SH-SY5Y (cell line): Measurements from ENCODE around the gene DTX3L.

Experiments used
- GATA2 ChIP-seq: IDR thresholded peaks from 2 replicates; pipeline ENCODE4 v1.6.1; 2011; ENCODE audit warnings: mild to moderate bottlenecking, low read depth, low read length
- GATA3 ChIP-seq: IDR thresholded peaks from 2 replicates; pipeline ENCODE4 v1.6.1; 2011; ENCODE audit warnings: low read depth, mild to moderate bottlenecking, low read length, moderate library complexity

Gene DTX3L

GRCh38 chr3:122612696-122613095 is 48.6 kb downstream of the DTX3L start:
- TF ChIP-seq GATA2 (no peak), GATA3 (no peak)

GRCh38 chr3:122615303-122615702 is 51.2 kb downstream of the DTX3L start:
- no peak for TF ChIP-seq GATA2
- TF ChIP-seq GATA3, result no peak

- TF ChIP-seq GATA2, result no peak
- TF ChIP-seq GATA3, result no peak
Observed at GRCh38 chr3:122618614-122619013, 54.5 kb downstream of the DTX3L start.

GRCh38 chr3:122619040-122619439 is 54.9 kb downstream of the DTX3L start:
- no peak for TF ChIP-seq GATA2
- TF ChIP-seq GATA3, result no peak

GRCh38 chr3:122620399-122620798 is 56.3 kb downstream of the DTX3L start:
- TF ChIP-seq GATA3, result no peak

- TF ChIP-seq GATA2, result no peak
- TF ChIP-seq GATA3, result no peak
Observed at GRCh38 chr3:122621112-122621511, 57.0 kb downstream of the DTX3L start.

- no peak for TF ChIP-seq GATA3
- TF ChIP-seq GATA2, result no peak
Observed at GRCh38 chr3:122623031-122623829, 59.1 kb downstream of the DTX3L start.
